Astrocyte of the cerebellum (primary cell): ENCODE results near the gene NALCN.

Source experiments
- DNase-seq: peaks from one replicate; pipeline ENCODE4 v3.0.0-alpha.2; 2011; ENCODE audit warnings: low read depth
- H3K4me3 ChIP-seq: 2 replicates; pipeline ENCODE4 v1.5.1; 2011; ENCODE audit warnings: mild to moderate bottlenecking, low read depth, low read length, moderate library complexity
- in situ Hi-C: cut with HindIII; loops from 2 replicates; pipeline ENCODE4 v1.10.0; 2017; ENCODE audit warnings: low sequenced_read_pairs
- TF ChIP-seq, protein P1 (sequence below): IDR thresholded peaks from 2 replicates; pipeline ENCODE4 v1.5.1; 2012; ENCODE audit warnings: low read length, low read depth, moderate library complexity, mild to moderate bottlenecking; ENCODE audit errors: missing control alignments

NALCN gene

DNA sequence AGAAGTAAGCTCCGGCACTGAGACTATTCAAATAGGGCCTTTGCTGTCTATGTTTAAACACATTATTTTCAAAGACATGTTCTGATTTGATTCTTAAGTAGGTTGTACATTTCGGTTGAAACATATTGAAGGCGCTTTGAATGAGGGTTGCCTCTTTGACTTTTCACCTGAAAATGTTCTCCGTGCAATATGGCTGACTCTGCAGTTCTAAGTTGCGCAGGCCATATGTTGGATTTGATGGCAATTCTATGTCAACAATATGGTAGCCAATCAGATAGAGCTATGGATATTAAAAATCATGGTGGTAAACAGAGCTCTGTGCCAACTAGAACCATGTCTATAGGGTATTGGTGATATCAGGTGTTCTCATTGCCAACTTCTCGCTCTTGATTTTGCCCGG is 307.3 kb downstream of the NALCN start:
- in situ Hi-C loops = no loop called here
- TF ChIP-seq, protein P1, sequence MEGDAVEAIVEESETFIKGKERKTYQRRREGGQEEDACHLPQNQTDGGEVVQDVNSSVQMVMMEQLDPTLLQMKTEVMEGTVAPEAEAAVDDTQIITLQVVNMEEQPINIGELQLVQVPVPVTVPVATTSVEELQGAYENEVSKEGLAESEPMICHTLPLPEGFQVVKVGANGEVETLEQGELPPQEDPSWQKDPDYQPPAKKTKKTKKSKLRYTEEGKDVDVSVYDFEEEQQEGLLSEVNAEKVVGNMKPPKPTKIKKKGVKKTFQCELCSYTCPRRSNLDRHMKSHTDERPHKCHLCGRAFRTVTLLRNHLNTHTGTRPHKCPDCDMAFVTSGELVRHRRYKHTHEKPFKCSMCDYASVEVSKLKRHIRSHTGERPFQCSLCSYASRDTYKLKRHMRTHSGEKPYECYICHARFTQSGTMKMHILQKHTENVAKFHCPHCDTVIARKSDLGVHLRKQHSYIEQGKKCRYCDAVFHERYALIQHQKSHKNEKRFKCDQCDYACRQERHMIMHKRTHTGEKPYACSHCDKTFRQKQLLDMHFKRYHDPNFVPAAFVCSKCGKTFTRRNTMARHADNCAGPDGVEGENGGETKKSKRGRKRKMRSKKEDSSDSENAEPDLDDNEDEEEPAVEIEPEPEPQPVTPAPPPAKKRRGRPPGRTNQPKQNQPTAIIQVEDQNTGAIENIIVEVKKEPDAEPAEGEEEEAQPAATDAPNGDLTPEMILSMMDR = no peak
- no peak overlapping the region for H3K4me3 ChIP-seq
- DNase-seq = no peak

DNA sequence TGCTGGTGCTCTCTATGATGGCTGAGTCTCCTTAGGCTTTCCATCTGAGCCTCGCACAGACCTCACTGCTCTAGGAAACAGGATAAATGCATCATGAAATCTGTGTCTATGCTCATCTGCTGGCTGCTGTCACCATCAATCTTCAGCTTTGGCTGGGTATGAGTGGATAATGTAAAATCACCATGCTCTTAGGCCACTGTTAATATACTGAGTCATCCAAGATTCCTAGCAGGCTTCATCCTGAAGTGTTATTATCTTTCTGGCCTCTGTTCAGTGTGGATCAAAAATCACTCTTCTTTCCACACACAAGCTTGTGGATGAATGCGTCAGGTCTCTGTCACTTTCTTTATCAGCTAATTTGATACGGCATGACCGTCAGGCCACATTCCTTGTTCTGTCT is 317.4 kb downstream of the NALCN start:
- no peak for DNase-seq
- in situ Hi-C loops = no loop called here

DNA sequence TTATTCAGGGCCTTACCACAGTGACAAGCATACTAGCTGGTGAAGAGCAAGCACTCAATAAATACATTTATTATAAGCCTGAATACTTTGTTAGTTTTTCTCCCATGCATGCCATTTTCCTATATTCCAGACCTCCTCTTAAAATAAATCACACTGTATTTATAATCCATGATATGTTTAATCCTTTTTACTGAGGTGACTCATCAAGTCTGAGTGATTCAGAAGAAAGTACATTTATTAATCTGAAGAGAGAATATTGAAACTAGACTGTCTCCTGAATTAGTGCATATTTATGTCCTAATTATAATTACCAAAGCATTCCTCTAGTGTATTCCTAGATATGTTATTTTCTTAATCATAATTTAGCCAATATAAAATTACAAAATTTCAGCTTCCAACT is 323.3 kb downstream of the NALCN start:
- TF ChIP-seq, protein P1 = no peak
- in situ Hi-C loops = no loop called here
- DNase-seq = no peak
- H3K4me3 ChIP-seq = no peak overlapping the region

More for the DNA sequence above, 317.4 kb downstream of the NALCN start:
- TF ChIP-seq, protein P1 = no peak
- H3K4me3 ChIP-seq = no peak overlapping the region

DNA sequence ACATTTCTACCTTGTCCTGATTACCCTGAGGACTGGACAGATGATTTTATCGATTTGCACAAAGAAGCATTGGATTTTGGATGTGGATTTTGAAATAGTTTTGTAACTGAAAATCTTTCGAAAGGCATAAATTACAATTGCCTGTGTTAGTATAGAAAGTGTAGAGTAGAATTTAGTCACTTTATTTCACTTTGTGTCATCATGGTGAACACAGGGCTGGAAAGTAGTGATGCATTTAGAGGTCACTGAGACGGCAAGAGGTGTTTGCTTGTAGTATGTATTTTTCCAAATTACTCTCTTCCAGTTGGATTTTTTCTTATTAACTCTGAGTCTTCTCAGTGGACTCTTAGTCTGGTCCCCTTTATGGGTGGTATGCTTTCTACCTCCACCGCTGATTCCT is 326.0 kb downstream of the NALCN start:
- TF ChIP-seq, protein P1 = no peak
- DNase-seq = no peak
- in situ Hi-C loops = no loop called here
- H3K4me3 ChIP-seq = no peak overlapping the region

DNA sequence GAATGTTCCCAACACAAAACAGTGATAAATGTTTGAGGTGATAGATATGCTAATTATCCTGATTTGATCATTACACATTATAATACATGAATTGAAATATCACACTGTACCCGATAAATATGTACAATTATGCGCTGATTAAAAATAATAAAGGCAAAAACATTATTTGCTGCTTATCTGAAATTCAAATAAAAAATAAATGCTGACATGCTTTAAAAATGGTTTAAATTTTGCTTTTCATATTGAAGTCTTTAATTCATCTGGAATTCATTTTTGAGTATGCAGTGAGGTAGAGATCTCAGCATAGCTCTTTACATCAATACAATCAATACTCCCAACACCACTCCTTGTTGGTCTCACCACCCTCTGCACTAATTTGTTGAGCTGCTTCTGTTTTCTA is 330.8 kb downstream of the NALCN start:
- in situ Hi-C loops = no loop called here

DNA sequence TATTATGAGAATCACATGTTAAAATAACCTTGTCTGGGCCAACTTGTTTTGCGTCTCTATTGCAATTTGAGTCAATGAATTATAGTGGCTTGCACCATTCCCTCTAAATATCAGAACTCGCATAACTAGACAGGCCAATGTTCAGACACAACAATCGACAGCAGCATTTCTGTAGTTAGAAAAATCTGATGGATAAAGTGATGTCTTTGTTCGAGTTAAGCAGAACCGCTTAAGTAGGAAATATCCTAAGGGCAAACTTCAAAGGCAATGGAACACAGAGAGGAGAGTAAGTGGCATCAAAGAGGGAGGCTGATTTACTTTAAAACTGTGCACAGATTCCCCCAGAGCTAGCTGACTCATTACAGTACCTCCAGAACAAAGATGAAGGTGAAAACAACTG is 333.9 kb downstream of the NALCN start:
- TF ChIP-seq, protein P1 = no peak
- H3K4me3 ChIP-seq = no peak overlapping the region
- DNase-seq = no peak
- in situ Hi-C loops = no loop called here

More for the DNA sequence above, 330.8 kb downstream of the NALCN start:
- no peak for DNase-seq
- H3K4me3 ChIP-seq = no peak overlapping the region
- TF ChIP-seq, protein P1 = no peak

DNA sequence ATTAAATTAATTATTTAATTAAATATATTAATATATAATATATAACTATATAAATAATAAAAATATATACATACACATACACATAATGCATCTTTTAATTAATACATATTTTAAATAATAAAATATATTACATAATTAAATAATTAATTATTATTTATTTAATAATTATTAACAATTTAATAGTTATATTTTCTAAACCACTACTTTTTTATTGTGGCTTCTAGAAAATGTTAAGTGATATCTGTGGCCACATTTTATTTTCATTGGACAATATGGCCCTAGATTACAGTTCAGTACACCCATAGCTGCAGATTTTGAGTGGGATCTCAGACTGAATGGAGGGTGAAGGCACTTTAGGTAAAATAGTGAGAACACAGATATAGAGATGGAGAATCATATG is 335.7 kb downstream of the NALCN start:
- TF ChIP-seq, protein P1 = no peak
- no peak overlapping the region for H3K4me3 ChIP-seq
- in situ Hi-C loops = no loop called here
- no peak for DNase-seq
